ENCODE data around the gene NDST1.

NDST1 gene

GRCh38 chr5:150540042-150540441 lies 32.1 kb downstream of the NDST1 start:
- DNase-seq (ENCODE audit: low read depth in 1 of 2, low spot score in 1 of 2): no peak
- TF ChIP-seq POLR2AphosphoS5 (IDR thresholded peaks at IDR 0.05; ENCODE audit: low read depth): no peak
- TF ChIP-seq REST (IDR thresholded peaks at IDR 0.05; ENCODE audit: insufficient replicate concordance, low read depth): no peak
- TF ChIP-seq GABPA (IDR thresholded peaks at IDR 0.05; ENCODE audit: low read depth): no peak
- TF ChIP-seq SPI1 (IDR thresholded peaks at IDR 0.05; ENCODE audit: borderline replicate concordance, low read depth): no peak
- TF ChIP-seq CTCF (IDR thresholded peaks at IDR 0.05; ENCODE audit: insufficient read depth, low read length): no peak
- Histone ChIP-seq H3K27ac (replicated peaks) (no peak overlapping the region), H3K4me3 (replicated peaks; ENCODE audit: insufficient read depth, low read length) (no peak overlapping the region), H3K27me3 (ENCODE audit: insufficient read depth, poor library complexity, severe bottlenecking) (no peaks in the 10 kb centered on the region)

- DNase-seq (ENCODE audit: low read depth in 1 of 2, low spot score in 1 of 2): no peak
- Histone ChIP-seq H3K27ac (replicated peaks) (no peak overlapping the region), H3K27me3 (ENCODE audit: insufficient read depth, poor library complexity, severe bottlenecking) (no peaks in the 10 kb centered on the region), H3K4me3 (replicated peaks; ENCODE audit: insufficient read depth, low read length) (no peak overlapping the region)
- TF ChIP-seq CTCF (IDR thresholded peaks at IDR 0.05; ENCODE audit: insufficient read depth, low read length) (no peak), SPI1 (IDR thresholded peaks at IDR 0.05; ENCODE audit: borderline replicate concordance, low read depth) (no peak)
These were observed 32.9 kb downstream of the NDST1 start for GRCh38 chr5:150540615-150541396.

GRCh38 chr5:150541397-150541675 lies 33.4 kb downstream of the NDST1 start:
- DNase-seq (ENCODE audit: low read depth in 1 of 2, low spot score in 1 of 2): no peak
- H3K27me3 ChIP-seq (ENCODE audit: insufficient read depth, poor library complexity, severe bottlenecking): no peaks in the 10 kb centered on the region
- no peak overlapping the region for H3K27ac ChIP-seq (replicated peaks)
- TF ChIP-seq REST (IDR thresholded peaks at IDR 0.05; ENCODE audit: insufficient replicate concordance, low read depth) (no peak), POLR2AphosphoS5 (IDR thresholded peaks at IDR 0.05; ENCODE audit: low read depth) (no peak), SPI1 (IDR thresholded peaks at IDR 0.05; ENCODE audit: borderline replicate concordance, low read depth) (no peak), GABPA (IDR thresholded peaks at IDR 0.05; ENCODE audit: low read depth) (no peak), CTCF (IDR thresholded peaks at IDR 0.05; ENCODE audit: insufficient read depth, low read length) (no peak)
- no peak overlapping the region for H3K4me3 ChIP-seq (replicated peaks; ENCODE audit: insufficient read depth, low read length)

- Histone ChIP-seq H3K27ac (replicated peaks) (no peak overlapping the region), H3K27me3 (ENCODE audit: insufficient read depth, poor library complexity, severe bottlenecking) (no peaks in the 10 kb centered on the region), H3K4me3 (replicated peaks; ENCODE audit: insufficient read depth, low read length) (no peak overlapping the region)
- TF ChIP-seq POLR2AphosphoS5 (IDR thresholded peaks at IDR 0.05; ENCODE audit: low read depth) (no peak), CTCF (IDR thresholded peaks at IDR 0.05; ENCODE audit: insufficient read depth, low read length) (no peak), REST (IDR thresholded peaks at IDR 0.05; ENCODE audit: insufficient replicate concordance, low read depth) (no peak), SPI1 (IDR thresholded peaks at IDR 0.05; ENCODE audit: borderline replicate concordance, low read depth) (no peak), GABPA (IDR thresholded peaks at IDR 0.05; ENCODE audit: low read depth) (no peak)
- no peak for DNase-seq (ENCODE audit: low read depth in 1 of 2, low spot score in 1 of 2)
These were observed 34.0 kb downstream of the NDST1 start for GRCh38 chr5:150541895-150542294.

Data from HL-60 (cell line).